Lower leg skin (tissue), 4 donors: Measurements from ENCODE around the gene VEZT. TPM values are rescaled to one million over a fixed set of nuclear protein-coding genes. Genes with fewer than 3 reads are reported as not detected.

Experiments
- DNase-seq, 2 donors: peaks; one replicate each; pipeline ENCODE4 v3.0.0-alpha.2; 2019; ENCODE audit warnings: low spot score in 2 of 2
- H3K4me3 ChIP-seq: fragments of 200-600 bp; sonication (generic); 2 replicates; pipeline ENCODE4 v1.5.1; 2017; ENCODE audit warnings: mild to moderate bottlenecking, low read depth; ENCODE audit not compliant: poor library complexity, severe bottlenecking
- CTCF ChIP-seq, 3 donors: fragments of 450-650 bp; IDR thresholded peaks; one replicate each; pipeline ENCODE4 v1.5.1; 2016; ENCODE audit warnings: antibody characterized with exemption in 3 of 3, mild to moderate bottlenecking in 3 of 3, moderate library complexity in 2 of 3
- POLR2A ChIP-seq, 2 donors: fragments of 450-650 bp; IDR thresholded peaks; one replicate each; pipeline ENCODE4 v1.6.1; 2016 to 2017; ENCODE audit warnings: antibody characterized with exemption in 2 of 2, mild to moderate bottlenecking in 1 of 2, moderate library complexity in 1 of 2
- WGBS, 2 donors: methylation state at CpG; one replicate each; pipeline ENCODE4 v1.1.5; 2018; 5-methylcytosine and 5-hydroxymethylcytosine counted together
- intact Hi-C: fragments of 100-400 bp; cut with DNase I; formaldehyde crosslinking; loops from one replicate; pipeline ENCODE4 v1.15.0; 2023; ENCODE audit warnings: low total_unique reads
- total RNA-seq, 4 donors: library from RNA; depleted of rRNA; stranded (reverse); fragments of >200 nt; gene quantifications; one replicate each; pipeline ENCODE4 v1.1.0, GENCODE V29; 2016

Gene VEZT
- total RNA-seq, 4 donors from 2014 or later, result 40.6 to 95.9 (median 46.4) TPM

DNA sequence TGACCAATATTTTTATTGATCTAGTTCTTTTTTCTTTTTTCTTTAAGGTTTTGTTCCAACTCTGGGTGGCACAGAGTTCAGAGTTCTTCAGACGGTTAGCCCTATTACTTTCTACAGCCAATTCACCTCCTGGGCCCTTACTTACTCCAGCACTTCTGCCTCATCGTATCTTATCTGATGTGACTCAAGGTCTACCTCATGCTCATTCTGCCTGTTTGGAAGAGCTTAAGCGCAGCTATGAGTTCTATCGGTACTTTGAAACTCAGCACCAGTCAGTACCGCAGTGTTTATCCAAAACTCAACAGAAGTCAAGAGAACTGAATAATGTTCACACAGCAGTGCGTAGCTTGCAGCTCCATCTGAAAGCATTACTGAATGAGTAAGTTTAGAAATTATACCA lies 64.7 kb downstream of the VEZT start:
- no peak for TF ChIP-seq CTCF (IDR thresholded peaks at IDR 0.05)
- no peak for TF ChIP-seq POLR2A (IDR thresholded peaks at IDR 0.05)
- no peak for DNase-seq
- intact Hi-C loops, result no loop called here
- H3K4me3 ChIP-seq, result no peak overlapping the region
- WGBS, 2 donors, result 84 to 96% methylated on average over 6 of the region's 6 CpGs

DNA sequence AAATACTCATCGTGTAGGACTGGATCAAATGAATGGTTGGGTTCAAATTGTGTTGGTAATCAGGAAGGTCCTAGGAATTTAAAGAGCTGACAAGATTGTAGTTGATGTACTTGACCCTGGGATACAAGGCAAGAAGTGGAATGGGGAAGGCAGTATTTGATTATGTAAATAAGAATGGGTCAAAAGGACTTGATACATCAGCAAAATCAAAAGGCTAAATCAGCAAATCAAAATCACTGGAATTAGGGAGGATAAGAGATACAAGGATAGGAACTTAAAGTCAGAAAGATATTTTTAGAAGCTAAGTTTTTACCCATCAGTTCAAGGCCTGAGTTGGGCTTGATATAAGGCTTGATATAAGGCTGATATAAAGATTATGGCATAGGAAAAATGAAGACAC lies 65.8 kb downstream of the VEZT start:
- no peak for TF ChIP-seq POLR2A (IDR thresholded peaks at IDR 0.05)
- TF ChIP-seq CTCF (IDR thresholded peaks at IDR 0.05), result no peak
- no peak for DNase-seq
- no peak overlapping the region for H3K4me3 ChIP-seq
- WGBS, 2 donors, result 94 to 98% methylated on average over 1 of the region's 1 CpG
- intact Hi-C loops, result no loop called here

DNA sequence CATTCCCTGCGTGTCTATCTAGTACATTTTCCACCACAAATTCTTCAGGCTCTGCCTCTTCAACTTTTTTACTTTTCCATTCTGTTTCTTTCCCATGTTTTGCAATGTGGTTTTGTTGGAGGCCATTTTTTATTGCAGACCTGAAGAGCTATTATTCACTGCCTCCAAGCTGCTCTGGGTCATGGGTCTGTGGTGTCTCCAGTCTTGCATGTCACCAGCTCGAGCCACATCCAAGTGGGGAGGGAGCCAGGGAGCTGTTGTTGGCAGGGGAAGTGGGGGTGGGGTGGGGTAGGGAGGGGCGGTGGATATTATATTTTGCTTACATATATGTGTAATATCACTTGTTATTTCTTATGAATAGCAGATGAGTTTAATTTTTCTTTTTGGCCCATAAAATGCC lies 69.1 kb downstream of the VEZT start:
- WGBS, 2 donors, result 56 to 81% methylated on average over 3 of the region's 3 CpGs
- H3K4me3 ChIP-seq, result no peak overlapping the region
- DNase-seq, result no peak
- intact Hi-C loops, result no loop called here
- no peak for TF ChIP-seq CTCF (IDR thresholded peaks at IDR 0.05)

- intact Hi-C loops, result no loop called here
- H3K4me3 ChIP-seq, result no peak overlapping the region
- no peak for TF ChIP-seq CTCF (IDR thresholded peaks at IDR 0.05)
- no peak for TF ChIP-seq POLR2A (IDR thresholded peaks at IDR 0.05)
- no peak for DNase-seq
- WGBS, 2 donors, result 97% methylated on average over 2 of the region's 2 CpGs
These were observed 73.9 kb downstream of the VEZT start for GRCh38 chr12:95291501-95291900.

DNA sequence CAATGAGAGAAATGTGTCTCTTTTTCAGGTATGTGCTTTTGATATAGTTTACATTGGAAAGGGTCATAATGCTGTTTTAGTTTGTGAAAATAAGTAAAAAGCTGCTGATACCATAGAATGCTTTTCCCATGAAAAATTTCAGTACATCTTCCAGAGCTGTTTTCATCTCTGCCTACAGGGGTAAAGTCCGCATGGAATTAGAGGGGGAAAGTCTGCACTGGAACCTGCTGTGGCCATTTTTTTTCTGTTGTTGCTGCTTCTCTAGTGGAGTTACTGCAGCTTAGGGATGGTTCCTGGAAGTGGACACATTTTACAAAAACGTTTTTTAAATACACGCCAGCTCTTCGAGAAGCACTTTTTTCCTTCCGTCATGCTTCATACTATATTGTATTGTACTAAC lies 81.3 kb downstream of the VEZT start:
- 84 to 86% methylated on average over 5 of the region's 5 CpGs for WGBS, 2 donors
- no peak for TF ChIP-seq POLR2A (IDR thresholded peaks at IDR 0.05)
- no peak for TF ChIP-seq CTCF (IDR thresholded peaks at IDR 0.05)
- intact Hi-C loops, result no loop called here

DNA sequence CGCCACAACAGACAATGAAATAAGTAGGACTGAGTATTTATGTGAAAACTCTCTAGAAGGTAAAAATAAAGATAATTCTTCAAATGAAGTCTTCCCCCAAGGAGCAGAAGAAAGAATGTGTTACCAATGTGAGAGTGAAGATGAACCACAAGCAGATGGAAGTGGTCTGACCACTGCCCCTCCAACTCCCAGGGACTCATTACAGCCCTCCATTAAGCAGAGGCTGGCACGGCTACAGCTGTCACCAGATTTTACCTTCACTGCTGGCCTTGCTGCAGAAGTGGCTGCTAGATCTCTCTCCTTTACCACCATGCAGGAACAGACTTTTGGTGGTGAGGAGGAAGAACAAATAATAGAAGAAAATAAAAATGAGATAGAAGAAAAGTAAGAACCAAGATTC lies 82.7 kb downstream of the VEZT start:
- no peak overlapping the region for H3K4me3 ChIP-seq
- WGBS, 2 donors, result 87 to 90% methylated on average over 2 of the region's 2 CpGs
- intact Hi-C loops, result no loop called here
- no peak for DNase-seq
- TF ChIP-seq POLR2A (IDR thresholded peaks at IDR 0.05) (no peak), CTCF (IDR thresholded peaks at IDR 0.05) (no peak)

More for the DNA sequence above, 81.3 kb downstream of the VEZT start:
- DNase-seq, result no peak
- H3K4me3 ChIP-seq, result no peak overlapping the region
